GDM1 (cell line): ENCODE data around the gene CMA1.
"Not testable (repeated sequence)": the region's sequence is repeated elsewhere in the genome, so short reads cannot be mapped to it uniquely, and the experiment has no call there.

Experiments
- DNase-seq: peaks from one replicate; lab custom pipeline; 2025; lab: John Stamatoyannopoulos, UW

Gene CMA1, protein sequence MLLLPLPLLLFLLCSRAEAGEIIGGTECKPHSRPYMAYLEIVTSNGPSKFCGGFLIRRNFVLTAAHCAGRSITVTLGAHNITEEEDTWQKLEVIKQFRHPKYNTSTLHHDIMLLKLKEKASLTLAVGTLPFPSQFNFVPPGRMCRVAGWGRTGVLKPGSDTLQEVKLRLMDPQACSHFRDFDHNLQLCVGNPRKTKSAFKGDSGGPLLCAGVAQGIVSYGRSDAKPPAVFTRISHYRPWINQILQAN

GRCh38 chr14:24508155-24508840 is at the start of gene CMA1:
TSS of gene CMA1 (minus strand) at chr14:24508265. CDS start at chr14:24508235, 30 bp downstream.
- DNase-seq: no peak

DNA sequence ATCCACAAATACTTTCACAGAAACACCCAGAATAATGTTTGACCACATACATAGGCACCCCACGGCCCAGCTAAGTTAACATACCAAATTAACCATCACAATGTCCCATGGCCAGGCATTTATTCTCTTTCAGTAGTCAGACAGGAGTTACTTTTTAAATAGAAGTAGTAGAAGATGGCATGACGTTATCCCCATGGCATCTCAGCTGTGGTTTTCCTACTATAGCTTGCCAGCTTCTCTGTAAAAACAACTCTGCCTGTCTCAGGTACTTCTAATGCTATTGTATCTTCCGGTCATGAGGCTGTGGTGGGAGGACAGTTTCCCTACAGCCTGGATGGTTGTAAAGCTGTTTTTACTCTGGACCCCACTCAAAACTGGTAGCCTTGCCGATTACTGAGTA is 48.7 kb upstream of the CMA1 start:
- no peak for DNase-seq

DNA sequence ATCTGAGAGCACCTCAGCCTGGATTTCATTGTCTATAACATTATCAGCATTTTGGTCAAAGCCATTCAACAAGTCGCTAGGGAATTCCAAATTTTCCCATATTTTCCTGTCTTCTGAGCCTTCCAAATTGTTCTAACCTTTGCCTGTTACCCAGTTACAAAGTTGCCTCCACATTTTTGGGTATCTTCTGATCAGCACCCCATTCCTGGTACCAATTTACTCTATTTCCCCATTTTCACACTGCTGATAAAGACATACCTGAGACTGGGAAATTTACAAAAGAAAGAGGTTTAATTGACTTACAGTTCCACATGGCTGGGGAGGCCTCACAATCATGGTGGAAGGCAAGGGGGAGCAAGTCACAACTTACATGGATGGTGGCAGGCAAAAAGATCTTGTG is 41.0 kb upstream of the CMA1 start:
- DNase-seq: not testable (repeated sequence)

DNA sequence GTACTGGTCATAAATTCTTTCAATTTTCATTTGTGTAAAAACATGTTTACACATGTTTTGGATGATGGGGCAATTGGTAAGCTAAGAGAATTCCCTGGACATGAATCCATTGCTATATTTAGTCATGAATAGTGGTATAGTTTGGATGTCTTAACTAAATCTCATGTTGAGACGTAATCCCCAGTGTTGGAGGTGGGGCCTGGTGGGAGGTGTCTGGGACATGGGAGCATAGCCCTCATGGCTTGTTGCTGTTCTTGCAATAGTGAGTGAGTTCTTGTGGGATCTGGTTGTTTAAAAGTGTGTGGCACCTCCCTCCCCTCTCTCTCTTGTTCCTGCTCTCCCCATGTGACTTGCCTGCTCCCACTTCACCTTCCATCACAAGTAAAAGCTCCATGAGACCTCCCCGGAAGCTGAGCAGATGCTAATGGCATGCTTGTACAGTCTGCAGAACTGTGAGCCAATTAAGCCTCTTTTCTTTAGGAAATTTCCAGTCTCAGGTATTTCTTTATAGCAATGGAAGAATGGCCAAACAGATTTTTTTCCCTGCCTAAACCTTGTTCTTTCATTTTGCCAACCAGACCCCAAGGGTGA is 34.4 kb upstream of the CMA1 start:
- DNase-seq: no peak

DNA sequence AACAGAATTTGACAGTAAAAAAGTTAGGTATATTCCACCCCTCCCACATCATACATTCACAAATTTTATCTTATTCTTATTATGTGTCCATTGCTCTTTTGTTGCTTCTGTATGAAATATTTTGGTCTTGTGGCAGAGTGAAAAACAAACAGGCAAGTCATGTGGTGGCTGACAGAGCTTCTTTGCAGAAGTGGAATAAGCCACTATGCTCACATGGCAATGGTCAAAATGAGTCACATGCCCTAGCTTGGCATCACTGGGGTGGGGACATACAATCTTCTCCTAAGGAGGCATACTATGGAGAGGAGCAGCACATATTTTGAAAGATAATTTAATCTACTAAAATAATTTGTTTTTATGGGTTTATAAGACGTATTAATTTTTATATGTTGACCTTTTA is 27.7 kb upstream of the CMA1 start:
- DNase-seq: no peak

GRCh38 chr14:24534286-24534685 is 26.2 kb upstream of the CMA1 start:
- DNase-seq: no peak

- DNase-seq: not testable (repeated sequence)
Measured at GRCh38 chr14:24525877-24526620, 18.0 kb upstream of the CMA1 start.

DNA sequence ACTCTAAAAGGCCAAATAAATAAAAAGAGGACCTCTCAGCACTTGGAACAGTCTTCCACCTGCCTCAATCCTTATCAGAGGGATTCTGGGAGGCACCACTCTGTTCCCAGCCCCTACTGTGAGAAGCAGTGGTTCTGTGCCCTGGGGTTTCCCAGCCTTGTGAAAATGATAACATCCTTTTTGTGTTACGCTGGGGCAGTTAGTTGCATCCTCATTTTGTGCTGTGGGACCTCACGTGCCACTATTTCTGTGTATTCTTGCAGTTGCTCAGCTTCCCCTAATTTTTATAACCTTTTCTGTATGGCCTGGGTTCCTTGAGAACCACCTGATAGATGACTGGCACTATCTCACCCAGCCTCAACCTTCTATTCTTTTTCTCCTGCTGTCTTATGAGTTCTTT is 10.8 kb upstream of the CMA1 start:
- DNase-seq: no peak

DNA sequence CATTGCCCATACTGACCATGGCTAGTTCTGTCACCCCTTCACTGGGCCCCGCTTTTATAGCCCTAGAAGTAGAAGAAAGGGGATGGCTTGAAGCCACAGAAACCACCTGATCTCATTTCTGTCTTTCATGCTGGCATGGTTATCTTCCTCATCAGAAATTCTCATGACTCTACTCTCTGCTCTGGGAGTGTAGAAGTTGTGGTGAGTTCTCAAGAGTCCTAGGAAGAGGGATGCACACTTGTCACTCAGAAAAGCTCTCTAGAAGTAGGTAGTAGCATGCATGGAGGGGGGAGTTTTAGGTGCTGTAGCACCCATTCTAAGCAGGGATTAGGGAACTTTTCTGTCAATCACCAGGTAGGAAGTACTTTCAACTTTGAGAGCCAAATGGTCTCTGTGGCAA is 6.1 kb upstream of the CMA1 start:
- DNase-seq: no peak

DNA sequence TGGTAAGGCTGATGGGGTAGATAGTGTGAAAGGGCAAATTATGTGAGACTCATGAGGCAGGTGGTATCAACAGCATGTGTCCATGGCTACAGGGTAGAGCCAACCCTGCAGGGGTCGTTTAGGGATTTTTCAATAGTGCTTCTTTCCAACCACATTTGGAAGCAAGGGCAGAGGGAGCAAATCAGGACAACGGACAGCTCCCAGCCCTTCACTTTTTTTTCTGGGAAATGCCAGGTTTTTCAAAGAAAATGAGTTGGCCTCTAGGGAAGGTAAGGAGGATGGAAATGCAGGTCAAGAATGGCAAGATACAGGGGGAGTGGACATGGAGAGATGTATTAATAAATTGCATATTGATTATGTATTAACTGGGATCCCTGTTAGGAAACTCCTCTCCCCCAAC is 4.9 kb upstream of the CMA1 start:
- no peak for DNase-seq

- no peak for DNase-seq
Measured at GRCh38 chr14:24506443-24506842, 1.6 kb downstream of the CMA1 start.

DNA sequence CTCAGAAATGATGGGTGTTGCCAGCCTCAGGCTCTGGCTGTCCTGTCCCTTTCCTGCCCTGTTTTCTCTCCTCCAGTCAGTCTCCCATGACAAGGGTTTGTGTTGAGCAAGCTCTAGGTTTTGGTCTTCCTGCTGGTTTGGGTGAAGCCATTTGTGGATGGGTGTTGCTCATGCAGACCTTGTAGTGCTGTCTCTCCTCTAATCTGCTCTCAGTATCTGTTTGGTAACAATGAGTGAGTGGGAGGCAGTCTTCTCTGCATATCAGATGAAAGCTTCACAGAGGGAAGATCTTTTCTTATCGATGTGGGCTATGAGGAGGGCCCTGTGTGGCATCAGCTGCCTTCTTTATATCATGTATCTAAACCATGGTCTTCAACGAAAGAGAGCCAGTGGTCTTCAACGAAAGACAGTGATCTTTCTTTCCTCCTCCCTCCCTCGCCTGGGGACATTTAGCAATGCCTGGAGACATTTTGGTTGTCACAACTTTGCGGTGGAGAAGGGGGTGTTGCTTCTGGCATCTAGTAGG is 3.6 kb downstream of the CMA1 start:
- DNase-seq: no peak

DNA sequence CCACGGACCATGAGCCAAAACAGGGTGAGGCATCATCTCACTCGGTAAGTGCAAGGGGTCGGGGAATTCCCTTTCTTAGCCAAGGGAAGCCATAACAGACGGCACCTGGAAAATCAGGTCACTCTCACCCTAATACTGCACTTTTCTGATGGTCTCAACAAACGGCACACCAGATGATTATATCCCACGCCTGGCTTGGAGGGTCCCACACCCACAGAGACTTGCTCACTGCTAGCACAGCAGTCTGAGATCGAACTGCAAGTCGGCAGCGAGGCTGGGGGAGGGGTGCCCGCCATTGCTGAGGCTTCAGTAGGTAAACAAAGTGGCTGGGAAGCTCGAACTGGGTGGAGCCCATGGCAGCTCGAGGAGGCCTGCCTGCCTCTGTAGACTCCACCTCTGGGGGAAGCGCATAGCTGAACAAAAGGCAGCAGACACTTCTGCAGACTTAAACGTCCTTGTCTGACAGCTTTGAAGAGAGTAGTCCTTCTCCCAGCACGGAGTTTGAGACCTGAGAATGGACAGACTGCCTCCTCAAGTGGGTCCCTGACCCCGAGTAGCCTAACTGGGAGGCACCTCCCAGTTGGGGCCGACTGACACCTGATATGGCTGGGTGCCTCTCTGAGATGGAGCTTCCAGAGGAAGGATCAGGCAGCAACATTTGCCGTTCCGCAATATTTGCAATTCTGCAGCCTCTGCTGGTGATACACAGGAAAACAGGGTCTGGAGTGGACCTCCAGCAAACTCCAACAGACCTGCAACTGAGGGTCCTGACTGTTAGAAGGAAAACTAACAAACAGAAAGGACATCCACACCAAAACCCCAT is 16.3 kb downstream of the CMA1 start:
- not testable (repeated sequence) for DNase-seq

- DNase-seq: peak; percentile 71
Measured at GRCh38 chr14:24483604-24484252, 24.3 kb downstream of the CMA1 start.

DNA sequence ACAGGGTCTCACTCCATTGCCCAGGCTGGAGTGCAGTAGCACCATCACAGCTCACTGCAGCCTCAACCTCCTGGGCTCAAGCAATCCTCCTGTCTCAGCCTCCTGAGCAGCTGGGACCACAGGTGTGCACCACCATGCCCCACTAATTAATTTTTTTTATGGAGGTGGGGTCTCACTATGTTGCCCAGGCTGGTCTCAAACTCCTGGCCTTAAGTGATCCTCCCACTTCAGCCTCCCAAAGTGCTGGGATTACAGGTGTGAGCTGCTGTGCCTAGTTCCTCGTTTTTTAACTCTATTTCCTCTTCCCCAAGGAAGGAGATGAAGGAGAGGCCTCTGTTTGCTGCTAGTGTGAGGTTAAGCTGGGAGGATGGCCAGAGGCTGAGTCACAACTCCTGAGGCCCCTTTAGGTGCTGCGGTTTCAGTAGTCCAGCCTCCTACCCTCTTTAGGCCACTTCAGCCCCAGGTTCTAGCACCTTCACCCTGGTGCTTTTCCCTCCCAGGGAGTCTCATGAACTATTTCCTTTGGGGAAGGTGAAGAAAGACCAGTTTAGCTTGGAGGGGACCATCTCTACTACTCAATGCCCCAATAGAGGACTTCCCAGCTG is 25.3 kb downstream of the CMA1 start:
- DNase-seq: not testable (repeated sequence)

DNA sequence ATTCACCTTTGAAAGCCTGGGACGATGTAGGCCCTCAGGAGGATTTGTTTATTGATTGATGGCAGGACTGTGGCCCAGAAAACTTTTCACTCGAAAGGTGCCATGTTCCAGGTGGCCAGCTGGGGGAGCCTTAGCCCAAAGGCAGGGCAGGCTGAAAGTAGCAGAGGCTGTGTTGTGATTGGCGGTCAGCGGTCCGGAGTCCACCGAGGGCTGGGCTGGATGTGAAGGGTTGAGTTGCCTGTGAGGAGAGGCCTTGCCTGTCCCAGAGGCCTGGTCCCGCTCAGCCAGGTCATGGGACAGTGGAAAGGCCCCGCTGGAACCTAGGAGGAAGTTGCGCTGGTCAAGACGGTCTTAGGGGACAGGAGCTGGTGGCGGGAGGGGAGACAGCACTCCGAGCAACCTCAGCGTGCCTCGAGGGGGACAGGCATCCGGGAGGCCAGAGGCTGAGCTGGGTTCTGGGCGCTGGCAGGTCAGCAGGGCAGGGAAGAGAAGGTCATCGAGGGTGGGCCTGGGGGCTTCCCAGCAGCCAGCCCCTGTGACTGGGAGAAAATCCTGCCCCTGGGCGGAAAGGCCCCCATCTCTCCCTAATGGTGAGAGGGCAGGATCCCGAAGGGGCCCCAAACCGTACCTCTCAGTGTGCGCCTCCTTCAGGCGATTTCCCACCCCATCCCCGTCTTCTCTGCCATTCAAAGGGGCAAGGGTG is 26.3 kb downstream of the CMA1 start:
- no peak for DNase-seq

GRCh38 chr14:24479999-24480398 is 28.1 kb downstream of the CMA1 start:
- not testable (repeated sequence) for DNase-seq

- DNase-seq: peak; percentile 61
Measured at GRCh38 chr14:24475261-24475660, 32.8 kb downstream of the CMA1 start.

- no peak for DNase-seq
Measured at GRCh38 chr14:24473211-24473610, 34.9 kb downstream of the CMA1 start.

DNA sequence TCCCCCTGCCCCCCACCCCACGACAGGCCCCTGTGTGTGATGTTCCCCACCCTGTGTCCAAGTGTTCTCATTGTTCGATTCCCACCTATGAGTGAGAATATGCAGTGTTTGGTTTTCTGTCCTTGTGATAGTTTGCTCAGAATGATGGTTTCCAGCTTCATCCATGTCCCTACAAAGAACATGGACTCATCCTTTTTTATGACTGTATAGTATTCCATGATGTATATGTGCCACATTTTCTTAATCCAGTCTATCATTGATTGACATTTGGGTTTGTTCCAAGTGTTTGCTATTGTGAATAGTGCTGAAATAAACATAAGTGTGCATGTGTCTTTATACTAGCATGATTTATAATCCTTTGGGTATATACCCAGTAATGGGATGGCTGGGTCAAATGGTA is 37.6 kb downstream of the CMA1 start:
- DNase-seq: not testable (repeated sequence)
